HG03571 (cell line): Measurements from ENCODE around the gene ARMS2.

Source experiments
- ATAC-seq: cut with Tn5 transposase; IDR thresholded peaks from one replicate; pipeline ENCODE4 v1.9.1; 2021; ENCODE audit not compliant: unreplicated experiment

Gene ARMS2

GRCh38 chr10:122450353-122450990, 4.0 kb upstream of the ARMS2 start:
- no peak for ATAC-seq

- no peak for ATAC-seq
These were observed 382 bp upstream of the ARMS2 start for GRCh38 chr10:122454071-122454470.

GRCh38 chr10:122455376-122456079, 1.1 kb downstream of the ARMS2 start:
- no peak for ATAC-seq

- no peak for ATAC-seq
These were observed 3.5 kb downstream of the ARMS2 start for GRCh38 chr10:122457934-122458333.

- no peak for ATAC-seq
These were observed 4.2 kb downstream of the ARMS2 start for GRCh38 chr10:122458693-122459092.

- no peak for ATAC-seq
These were observed 5.3 kb downstream of the ARMS2 start for GRCh38 chr10:122459561-122460273.

GRCh38 chr10:122460891-122461293, 6.4 kb downstream of the ARMS2 start:
- no peak for ATAC-seq

GRCh38 chr10:122461367-122461728, 6.9 kb downstream of the ARMS2 start, which contains the start of gene HTRA1:
Gene HTRA1 (plus strand): TSS chr10:122461553. CDS start chr10:122461653, 100 bp downstream.
- ATAC-seq, result no peak

- ATAC-seq, result no peak
These were observed 7.5 kb downstream of the ARMS2 start for GRCh38 chr10:122461729-122462532.

- ATAC-seq, result no peak
These were observed 8.3 kb downstream of the ARMS2 start for GRCh38 chr10:122462533-122463465.

GRCh38 chr10:122463466-122464249, 9.2 kb downstream of the ARMS2 start:
- no peak for ATAC-seq

GRCh38 chr10:122464250-122464510, 9.7 kb downstream of the ARMS2 start:
- ATAC-seq, result no peak

- ATAC-seq, result no peak
These were observed 10.1 kb downstream of the ARMS2 start for GRCh38 chr10:122464586-122464985.

- ATAC-seq, result no peak
These were observed 11.1 kb downstream of the ARMS2 start for GRCh38 chr10:122465401-122466040.

GRCh38 chr10:122466951-122467381, 12.5 kb downstream of the ARMS2 start:
- ATAC-seq, result no peak

- ATAC-seq, result no peak
These were observed 13.2 kb downstream of the ARMS2 start for GRCh38 chr10:122467701-122468100.

GRCh38 chr10:122468307-122468925, 14.0 kb downstream of the ARMS2 start:
- no peak for ATAC-seq

- no peak for ATAC-seq
These were observed 14.7 kb downstream of the ARMS2 start for GRCh38 chr10:122468926-122469781.
